Measurements from ENCODE around the gene JADE1. TPM values are rescaled to one million over a fixed set of nuclear protein-coding genes. Genes with fewer than 3 reads are reported as not detected.

JADE1 gene
- polyA plus RNA-seq, 10 donors: 20.9 to 34.7 (median 27.5) TPM

GRCh38 chr4:128802680-128803628 is 6.5 kb upstream of the JADE1 start:
- DNase-seq: no peak

- DNase-seq: no peak
Measured at GRCh38 chr4:128803783-128804182, 5.7 kb upstream of the JADE1 start.

GRCh38 chr4:128810331-128810870 is 901 bp downstream of the JADE1 start:
- peak; percentile 45 to 81 (median 49) for DNase-seq

DNA sequence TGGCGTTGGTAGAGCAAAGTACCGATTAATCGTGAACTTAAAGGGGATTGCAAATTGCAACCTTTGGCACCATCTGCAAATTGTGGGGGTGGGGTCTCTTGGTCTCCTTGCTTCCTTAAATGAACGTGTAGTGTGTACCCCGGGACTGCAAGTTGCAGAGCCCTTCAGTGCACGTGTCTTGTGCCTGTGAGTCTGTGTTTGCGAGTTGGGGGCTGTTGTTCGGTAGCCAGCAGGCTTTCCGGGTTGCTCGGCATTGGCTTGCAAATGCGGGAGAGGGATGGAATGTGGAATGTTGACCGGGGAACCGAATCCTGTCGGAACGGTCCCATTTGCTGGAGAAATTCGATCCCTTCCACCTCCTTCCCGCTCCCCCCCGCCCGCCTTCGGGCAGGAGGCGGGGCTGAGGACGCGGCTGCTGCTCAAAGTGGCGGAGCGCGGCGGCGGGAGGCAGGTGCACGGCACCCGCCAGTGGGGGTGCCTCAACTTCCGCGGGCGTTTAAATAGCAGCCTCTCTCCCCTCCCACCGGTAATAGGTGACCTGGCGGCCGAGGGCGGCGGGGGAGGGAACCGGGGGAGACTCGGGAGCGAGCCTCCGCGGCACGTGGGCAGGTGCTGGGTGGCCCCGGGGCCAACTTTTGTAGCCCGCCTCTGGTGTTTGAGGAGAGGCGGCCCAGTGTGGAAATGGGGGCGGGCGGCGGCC is 1.5 kb downstream of the JADE1 start:
- peak; percentile 80 to 93 (median 84) for DNase-seq

DNA sequence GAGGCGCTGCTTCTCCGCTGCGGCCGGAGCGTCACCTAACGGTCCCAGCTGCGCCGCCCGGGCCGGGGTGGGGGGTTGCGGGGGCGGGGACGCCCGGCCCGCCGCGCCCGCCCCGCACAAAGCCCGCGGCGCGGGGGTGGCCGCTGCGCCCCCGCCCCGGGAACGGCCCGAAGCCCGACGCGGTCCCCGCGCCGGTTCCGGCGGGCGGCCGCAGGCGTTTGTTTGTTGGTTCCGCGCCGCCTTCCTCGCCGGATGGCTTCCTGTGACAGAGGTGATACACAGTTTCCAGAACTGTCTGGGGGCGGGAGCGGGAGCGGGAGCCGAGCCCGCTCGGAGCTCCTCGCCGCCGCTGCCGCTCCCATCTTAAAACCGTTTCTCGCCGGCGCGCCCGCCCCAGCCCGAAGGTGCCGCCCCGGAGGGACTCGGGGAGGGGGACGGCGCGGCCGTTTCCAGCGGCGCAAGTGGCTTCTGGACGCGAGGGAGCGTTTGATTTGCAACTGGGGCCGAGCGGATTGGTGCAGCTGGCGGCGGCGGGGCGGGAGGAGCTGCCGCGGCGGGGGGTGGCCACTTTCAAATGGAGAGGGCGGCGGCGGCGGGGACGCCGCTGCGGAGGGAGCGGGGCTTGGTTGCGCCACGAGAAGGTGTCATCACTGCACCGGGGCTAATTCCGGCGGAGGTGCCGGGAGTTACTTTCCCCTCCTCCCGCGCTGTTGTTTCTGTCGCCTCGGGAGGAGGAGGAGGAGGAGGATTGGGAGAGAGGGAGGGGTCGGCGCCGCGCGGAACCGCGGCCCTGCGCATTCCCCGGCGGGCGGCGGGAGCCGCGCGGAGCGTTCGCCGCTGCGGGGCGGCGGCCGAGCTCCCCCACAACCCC is 2.3 kb downstream of the JADE1 start:
- DNase-seq: peak; percentile 83 to 96 (median 90)

DNA sequence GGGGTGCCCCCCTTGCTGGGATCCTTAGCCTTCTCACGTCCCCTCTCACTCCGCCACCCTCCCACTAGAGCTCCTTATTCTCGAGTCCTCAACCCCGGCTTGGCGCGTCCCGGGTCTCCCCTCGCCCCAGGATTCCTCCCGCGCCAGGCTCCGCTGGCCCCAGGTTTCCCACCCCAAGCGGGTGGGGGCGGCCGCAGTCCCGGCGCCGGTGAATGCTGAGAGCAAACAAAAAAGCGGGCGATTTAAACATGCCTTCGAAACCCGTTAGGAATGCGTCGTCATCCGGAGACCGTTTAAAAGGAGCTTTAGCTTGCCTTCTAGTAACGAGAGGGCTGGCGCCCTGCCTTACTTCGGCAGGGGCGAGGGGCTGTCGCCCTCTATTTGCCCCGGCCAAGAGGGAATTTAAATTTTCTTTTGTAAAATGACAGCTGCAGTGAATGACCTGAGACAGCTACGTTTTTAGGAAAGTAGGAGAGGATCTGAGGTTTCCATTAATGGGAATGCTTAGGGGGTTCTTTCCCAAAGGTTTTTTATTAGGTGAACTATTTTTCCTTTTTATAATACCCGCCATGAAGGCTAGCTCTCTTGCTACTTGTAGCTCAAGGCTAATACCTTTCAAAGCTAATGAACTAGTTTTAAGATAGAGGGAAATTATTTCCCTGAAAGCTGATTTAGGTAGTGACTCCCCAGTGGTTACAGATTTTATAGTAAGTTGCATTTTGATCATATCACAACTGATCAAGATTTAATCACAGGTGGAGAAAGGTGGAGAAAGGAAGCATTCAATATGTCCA is 3.1 kb downstream of the JADE1 start:
- DNase-seq: peak; percentile 73 to 90 (median 78)

GRCh38 chr4:128813965-128814364 is 4.5 kb downstream of the JADE1 start:
- no peak for DNase-seq

- DNase-seq: no peak
Measured at GRCh38 chr4:128818442-128818841, 8.9 kb downstream of the JADE1 start.

GRCh38 chr4:128819082-128819742 is 9.7 kb downstream of the JADE1 start:
- no peak for DNase-seq

DNA sequence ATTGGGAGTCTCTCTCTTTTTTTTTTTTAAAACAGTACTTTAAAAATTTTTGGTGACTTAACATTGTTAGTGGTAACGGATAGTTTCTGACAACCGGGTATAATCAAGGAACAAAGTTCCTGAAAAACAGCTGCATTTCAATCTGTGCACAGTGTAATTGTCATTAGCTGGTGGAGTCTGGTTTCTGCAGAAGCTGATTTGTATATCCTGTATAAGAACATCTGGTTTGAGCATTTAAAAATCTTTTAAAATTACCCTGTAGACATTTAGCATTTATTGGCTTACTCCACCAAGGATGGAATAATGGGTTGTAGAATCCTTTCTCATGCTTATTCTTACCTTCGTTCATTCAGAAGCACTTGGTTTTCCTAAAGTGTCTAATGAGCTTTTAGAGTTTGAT is 11.2 kb downstream of the JADE1 start:
- DNase-seq: no peak

- no peak for DNase-seq
Measured at GRCh38 chr4:128821151-128821550, 11.7 kb downstream of the JADE1 start.

- DNase-seq: peak in 1 of 3 donors; percentile 91
Measured at GRCh38 chr4:128823025-128823661, 13.6 kb downstream of the JADE1 start.

DNA sequence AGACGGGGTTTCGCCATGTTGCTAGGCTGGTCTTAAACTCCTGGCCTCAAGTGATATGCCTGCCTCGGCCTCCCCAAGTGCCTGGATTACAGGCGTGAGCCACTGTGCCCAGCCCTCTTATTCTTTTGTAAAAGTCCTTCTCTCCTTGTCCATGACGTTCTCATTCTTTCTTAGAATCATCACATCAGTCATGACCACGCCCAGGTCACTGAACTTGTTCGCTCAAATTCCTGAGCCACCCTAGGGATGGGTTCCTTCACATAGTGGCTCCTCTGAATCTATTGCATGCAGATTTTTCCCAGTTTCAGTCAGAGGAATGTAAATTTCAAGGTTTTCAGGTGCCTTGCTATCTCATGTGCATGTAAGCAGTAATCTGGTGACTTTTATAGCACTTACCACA is 15.7 kb downstream of the JADE1 start:
- no peak for DNase-seq

GRCh38 chr4:128827296-128827695 is 17.8 kb downstream of the JADE1 start:
- DNase-seq: no peak

- no peak for DNase-seq
Measured at GRCh38 chr4:128830906-128831503, 21.5 kb downstream of the JADE1 start.

DNA sequence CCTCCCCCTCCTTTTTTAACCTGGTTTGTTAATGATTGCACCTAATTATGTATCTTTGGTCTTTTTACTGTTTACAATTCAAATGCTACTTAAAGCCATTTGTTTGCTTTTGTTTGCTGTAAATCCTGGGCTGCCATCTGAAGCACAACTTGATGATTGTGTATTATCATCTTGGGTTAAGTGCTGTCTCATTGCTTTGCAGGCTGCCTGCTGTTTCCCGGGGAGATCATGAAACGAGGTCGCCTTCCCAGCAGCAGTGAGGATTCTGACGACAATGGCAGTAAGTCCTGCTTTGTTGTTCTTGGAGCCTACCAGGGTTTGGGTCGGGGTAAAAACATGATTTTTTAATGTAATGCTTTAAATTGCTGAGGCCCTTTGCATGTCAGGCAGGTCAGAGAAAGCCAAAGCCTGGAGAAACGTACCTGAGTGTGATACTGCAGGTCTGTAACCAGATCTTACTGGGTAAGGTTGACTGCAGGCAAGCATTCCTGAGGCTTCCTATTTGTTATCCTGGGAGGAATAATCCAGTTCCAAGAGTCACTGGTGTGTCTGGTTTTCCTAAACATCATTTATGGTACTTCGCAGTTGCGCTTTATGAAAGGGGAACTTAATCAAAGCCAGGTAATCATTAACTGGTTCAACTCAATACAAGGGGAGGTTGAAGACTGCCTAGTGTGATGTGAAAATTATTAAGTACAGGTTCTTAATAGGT is 22.2 kb downstream of the JADE1 start:
- no peak for DNase-seq

- no peak for DNase-seq
Measured at GRCh38 chr4:128832243-128832625, 22.7 kb downstream of the JADE1 start.

DNA sequence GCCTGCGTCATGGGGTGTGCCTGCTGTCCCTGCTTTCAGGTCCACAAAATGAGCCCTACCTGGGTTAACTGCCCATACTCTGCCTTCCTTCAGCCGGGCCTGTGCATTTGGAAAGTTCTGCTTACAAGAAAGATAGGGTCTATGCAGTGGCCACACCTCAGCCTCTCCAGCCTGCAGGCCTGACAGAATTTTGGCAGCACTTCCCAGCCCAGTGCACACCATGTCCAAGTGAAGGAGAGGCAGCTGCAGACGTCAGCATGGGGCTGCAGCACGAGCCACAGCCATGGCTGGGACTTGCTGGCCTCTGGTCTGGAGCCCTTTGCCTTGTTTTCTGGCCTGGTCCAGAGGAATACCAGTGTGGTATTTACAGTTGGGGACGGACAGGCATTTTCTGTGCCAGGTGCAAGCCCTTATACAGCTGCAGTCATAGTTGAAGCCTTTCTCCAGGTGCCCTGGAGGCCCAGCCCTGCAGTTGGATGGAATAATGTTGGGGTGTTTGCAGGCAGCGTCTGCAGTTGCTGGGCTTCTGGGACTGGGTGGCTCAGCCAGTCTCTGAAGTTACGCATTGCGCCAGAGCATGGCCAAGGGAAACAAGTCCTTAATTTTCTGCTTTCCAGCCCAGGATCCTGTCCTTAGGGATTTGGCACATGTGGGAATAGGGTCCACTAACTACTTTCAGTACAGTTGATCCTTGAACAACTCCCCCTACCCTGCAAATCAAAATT is 26.2 kb downstream of the JADE1 start:
- peak in 2 of 3 donors; percentile 53 to 61 for DNase-seq

All from muscle of back (tissue), 11 donors.